GM19372 (cell line): ENCODE results near the gene MYO10.

Experiments used
- ATAC-seq: cut with Tn5 transposase; IDR thresholded peaks from one replicate; pipeline ENCODE4 v1.9.1; 2021; ENCODE audit warnings: mild to moderate bottlenecking, low read depth, moderate library complexity; ENCODE audit not compliant: unreplicated experiment

MYO10 gene

GRCh38 chr5:16866795-16867576 is 69.1 kb downstream of the MYO10 start:
- no peak for ATAC-seq

GRCh38 chr5:16866273-16866672 is 69.8 kb downstream of the MYO10 start:
- no peak for ATAC-seq

- no peak for ATAC-seq
Observed at GRCh38 chr5:16865151-16865550, 70.9 kb downstream of the MYO10 start.

GRCh38 chr5:16864631-16865131 is 71.4 kb downstream of the MYO10 start:
- no peak for ATAC-seq

GRCh38 chr5:16863469-16863946 is 72.6 kb downstream of the MYO10 start:
- ATAC-seq: no peak

- no peak for ATAC-seq
Observed at GRCh38 chr5:16862777-16863176, 73.3 kb downstream of the MYO10 start.

GRCh38 chr5:16859346-16859745 is 76.7 kb downstream of the MYO10 start:
- ATAC-seq: no peak

GRCh38 chr5:16858151-16858550 is 77.9 kb downstream of the MYO10 start:
- no peak for ATAC-seq

- no peak for ATAC-seq
Observed at GRCh38 chr5:16857635-16858034, 78.5 kb downstream of the MYO10 start.

GRCh38 chr5:16856531-16856930 is 79.6 kb downstream of the MYO10 start:
- no peak for ATAC-seq

GRCh38 chr5:16855898-16856297 is 80.2 kb downstream of the MYO10 start:
- ATAC-seq: no peak

GRCh38 chr5:16855485-16855884 is 80.6 kb downstream of the MYO10 start:
- no peak for ATAC-seq

GRCh38 chr5:16854351-16854750 is 81.7 kb downstream of the MYO10 start:
- ATAC-seq: no peak

- no peak for ATAC-seq
Observed at GRCh38 chr5:16853518-16853917, 82.6 kb downstream of the MYO10 start.

GRCh38 chr5:16852251-16853005 is 83.7 kb downstream of the MYO10 start:
- ATAC-seq: no peak

GRCh38 chr5:16849775-16850174 is 86.3 kb downstream of the MYO10 start:
- ATAC-seq: no peak

- no peak for ATAC-seq
Observed at GRCh38 chr5:16849181-16849580, 86.9 kb downstream of the MYO10 start.

- ATAC-seq: no peak
Observed at GRCh38 chr5:16844952-16845351, 91.1 kb downstream of the MYO10 start.

- ATAC-seq: no peak
Observed at GRCh38 chr5:16842896-16843295, 93.2 kb downstream of the MYO10 start.

- ATAC-seq: no peak
Observed at GRCh38 chr5:16841416-16841815, 94.7 kb downstream of the MYO10 start.

GRCh38 chr5:16837305-16837704 is 98.8 kb downstream of the MYO10 start:
- no peak for ATAC-seq

GRCh38 chr5:16834029-16834428 is 102.1 kb downstream of the MYO10 start:
- no peak for ATAC-seq
